MM.1S (cell line): ENCODE measurements around the gene LASP1.
"Not testable (repeated sequence)": the region's sequence is repeated elsewhere in the genome, so short reads cannot be mapped to it uniquely, and the experiment has no call there.

Experiments
- DNase-seq: peaks from one replicate; pipeline ENCODE4 v3.0.0-alpha.2; 2015
- H2AFZ ChIP-seq: fragments of 300-600 bp; sonication (generic); 2 replicates; pipeline ENCODE4 v1.6.0; 2016; ENCODE audit warnings: antibody characterized with exemption, low read length
- H3F3A ChIP-seq: fragments of 300-600 bp; sonication (generic); 2 replicates; pipeline ENCODE4 v1.6.1; 2016; ENCODE audit warnings: mild to moderate bottlenecking, antibody characterized with exemption, low read length, moderate library complexity, mixed read lengths; ENCODE audit not compliant: insufficient read depth
- H3K27ac ChIP-seq: fragments of 300-600 bp; sonication (generic); 2 replicates; pipeline ENCODE4 v1.5.1; 2016; ENCODE audit warnings: mild to moderate bottlenecking, low read length
- H3K27me3 ChIP-seq: fragments of 300-600 bp; sonication (generic); replicated peaks from 2 replicates; pipeline ENCODE4 v1.6.0; 2016; ENCODE audit warnings: low read length; ENCODE audit not compliant: insufficient read depth
- H3K36me3 ChIP-seq: fragments of 300-600 bp; sonication (generic); replicated peaks from 2 replicates; pipeline ENCODE4 v1.6.1; 2016; ENCODE audit warnings: mild to moderate bottlenecking, low read length, mixed read lengths; ENCODE audit not compliant: insufficient read depth
- H3K4me1 ChIP-seq: fragments of 300-600 bp; sonication (generic); 2 replicates; pipeline ENCODE4 v1.6.1; 2016; ENCODE audit warnings: low read length, mixed read lengths
- H3K4me2 ChIP-seq: fragments of 300-600 bp; sonication (generic); 2 replicates; pipeline ENCODE4 v1.6.0; 2016; ENCODE audit warnings: low read depth, low read length
- H3K4me3 ChIP-seq: fragments of 300-600 bp; sonication (generic); 2 replicates; pipeline ENCODE4 v1.5.1; 2016; ENCODE audit warnings: low read length, mixed read lengths
- H3K79me2 ChIP-seq: fragments of 300-600 bp; sonication (generic); 2 replicates; pipeline ENCODE4 v1.6.1; 2016; ENCODE audit warnings: mixed run types, low read length, mixed read lengths
- H3K9ac ChIP-seq: fragments of 300-600 bp; sonication (generic); 2 replicates; pipeline ENCODE4 v1.6.1; 2016; ENCODE audit warnings: low read length, mixed read lengths
- H3K9me2 ChIP-seq: fragments of 300-600 bp; sonication (generic); replicated peaks from 2 replicates; pipeline ENCODE4 v1.6.1; 2016; ENCODE audit warnings: mild to moderate bottlenecking, low read length, mixed read lengths; ENCODE audit not compliant: insufficient read depth
- H3K9me3 ChIP-seq: fragments of 300-600 bp; sonication (generic); replicated peaks from 2 replicates; pipeline ENCODE4 v1.6.1; 2016; ENCODE audit warnings: mild to moderate bottlenecking, low read length, mixed read lengths; ENCODE audit not compliant: insufficient read depth
- H4K20me1 ChIP-seq: fragments of 300-600 bp; sonication (generic); 2 replicates; pipeline ENCODE4 v1.6.1; 2016; ENCODE audit warnings: mild to moderate bottlenecking, low read length, moderate library complexity, mixed read lengths; ENCODE audit not compliant: insufficient read depth
- EZH2 ChIP-seq: fragments of 300-600 bp; sonication (generic); optimal IDR thresholded peaks from 2 replicates; pipeline ENCODE3; 2017; ENCODE audit warnings: low read depth, mild to moderate bottlenecking, antibody characterized with exemption, low read length, mixed read lengths
- EZH2phosphoT487 ChIP-seq: fragments of 300-600 bp; sonication (generic); IDR thresholded peaks from 2 replicates; pipeline ENCODE4 v1.6.1; 2018; ENCODE audit warnings: antibody characterized with exemption, low read length
- TF ChIP-seq, protein P1 (sequence below): fragments of 300-600 bp; sonication (generic); IDR thresholded peaks from 2 replicates; pipeline ENCODE4 v1.5.1; 2016; ENCODE audit warnings: antibody characterized with exemption, low read length, mixed read lengths

Gene LASP1

DNA sequence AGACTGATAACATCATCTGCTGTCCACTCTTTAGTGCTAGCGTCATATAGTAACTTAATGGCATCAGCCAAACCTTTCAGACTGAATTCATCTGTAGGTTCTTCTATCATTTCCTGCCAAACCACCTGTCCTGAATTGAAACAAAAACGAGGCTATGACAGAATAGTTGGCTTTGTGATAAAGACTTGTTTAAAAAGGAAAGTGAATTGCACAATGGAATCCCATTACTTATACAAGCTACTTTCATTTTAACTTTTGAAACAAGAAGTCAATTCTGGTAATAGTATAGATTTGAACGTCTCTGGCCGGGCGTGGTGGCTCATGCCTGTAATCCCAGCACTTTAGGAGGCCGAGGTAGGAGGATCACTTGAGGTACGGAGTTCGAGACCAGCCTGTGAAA is 73.7 kb downstream of the LASP1 start:
- Histone ChIP-seq H3K4me1 (peaks cover 4% of the 10 kb centered on the region; the same call in 1 of the 2 replicates), H4K20me1 (no peaks in the 10 kb centered on the region), H3K79me2 (no peaks in the 10 kb centered on the region), H3F3A (no peaks in the 10 kb centered on the region), H3K4me3 (no peak overlapping the region), H3K4me2 (peak overlapping the region; percentile 30; the same call in 1 of the 2 replicates), H3K27me3 (no peaks in the 10 kb centered on the region), H3K36me3 (no peaks in the 10 kb centered on the region), H3K9me3 (no peaks in the 10 kb centered on the region), H3K27ac (no peak overlapping the region), H3K9me2 (no peaks in the 10 kb centered on the region), H3K9ac (no peak overlapping the region), H2AFZ (no peak overlapping the region)
- TF ChIP-seq EZH2phosphoT487: no peak
- TF ChIP-seq, protein P1, sequence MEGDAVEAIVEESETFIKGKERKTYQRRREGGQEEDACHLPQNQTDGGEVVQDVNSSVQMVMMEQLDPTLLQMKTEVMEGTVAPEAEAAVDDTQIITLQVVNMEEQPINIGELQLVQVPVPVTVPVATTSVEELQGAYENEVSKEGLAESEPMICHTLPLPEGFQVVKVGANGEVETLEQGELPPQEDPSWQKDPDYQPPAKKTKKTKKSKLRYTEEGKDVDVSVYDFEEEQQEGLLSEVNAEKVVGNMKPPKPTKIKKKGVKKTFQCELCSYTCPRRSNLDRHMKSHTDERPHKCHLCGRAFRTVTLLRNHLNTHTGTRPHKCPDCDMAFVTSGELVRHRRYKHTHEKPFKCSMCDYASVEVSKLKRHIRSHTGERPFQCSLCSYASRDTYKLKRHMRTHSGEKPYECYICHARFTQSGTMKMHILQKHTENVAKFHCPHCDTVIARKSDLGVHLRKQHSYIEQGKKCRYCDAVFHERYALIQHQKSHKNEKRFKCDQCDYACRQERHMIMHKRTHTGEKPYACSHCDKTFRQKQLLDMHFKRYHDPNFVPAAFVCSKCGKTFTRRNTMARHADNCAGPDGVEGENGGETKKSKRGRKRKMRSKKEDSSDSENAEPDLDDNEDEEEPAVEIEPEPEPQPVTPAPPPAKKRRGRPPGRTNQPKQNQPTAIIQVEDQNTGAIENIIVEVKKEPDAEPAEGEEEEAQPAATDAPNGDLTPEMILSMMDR: no peak
- TF ChIP-seq EZH2: no peak
- DNase-seq: peak; percentile 63

DNA sequence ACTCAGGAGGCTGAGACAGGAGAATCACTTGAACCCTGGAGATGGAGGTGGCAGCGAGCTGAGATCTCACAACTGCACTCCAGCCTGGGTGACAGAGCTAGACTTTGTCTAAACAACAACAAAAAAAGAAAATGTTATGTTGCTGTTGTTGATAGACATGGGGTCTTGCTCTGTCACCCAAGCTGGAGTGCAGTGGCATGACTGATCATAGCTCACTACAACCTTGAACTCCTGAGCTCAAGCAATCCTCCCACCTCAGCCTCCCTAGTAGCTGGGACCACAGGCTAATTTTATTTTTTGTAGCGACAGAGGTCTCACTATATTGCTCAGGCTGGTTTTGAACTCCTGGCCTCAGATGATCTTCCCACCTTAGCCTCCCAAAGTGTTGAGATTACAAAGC is 77.3 kb downstream of the LASP1 start:
- Histone ChIP-seq H3K9me3 (no peaks in the 10 kb centered on the region), H3K4me3 (no peak overlapping the region), H2AFZ (no peak overlapping the region), H3K4me1 (peaks cover 4% of the 10 kb centered on the region; the same call in 1 of the 2 replicates), H3K9me2 (no peaks in the 10 kb centered on the region), H3K36me3 (no peaks in the 10 kb centered on the region), H3K4me2 (no peak overlapping the region), H3K79me2 (no peaks in the 10 kb centered on the region), H3F3A (no peaks in the 10 kb centered on the region), H3K9ac (no peak overlapping the region), H3K27me3 (no peaks in the 10 kb centered on the region), H4K20me1 (no peaks in the 10 kb centered on the region), H3K27ac (no peak overlapping the region)
- no peak for TF ChIP-seq EZH2phosphoT487
- TF ChIP-seq EZH2: no peak
- TF ChIP-seq, protein P1: no peak
- no peak for DNase-seq

DNA sequence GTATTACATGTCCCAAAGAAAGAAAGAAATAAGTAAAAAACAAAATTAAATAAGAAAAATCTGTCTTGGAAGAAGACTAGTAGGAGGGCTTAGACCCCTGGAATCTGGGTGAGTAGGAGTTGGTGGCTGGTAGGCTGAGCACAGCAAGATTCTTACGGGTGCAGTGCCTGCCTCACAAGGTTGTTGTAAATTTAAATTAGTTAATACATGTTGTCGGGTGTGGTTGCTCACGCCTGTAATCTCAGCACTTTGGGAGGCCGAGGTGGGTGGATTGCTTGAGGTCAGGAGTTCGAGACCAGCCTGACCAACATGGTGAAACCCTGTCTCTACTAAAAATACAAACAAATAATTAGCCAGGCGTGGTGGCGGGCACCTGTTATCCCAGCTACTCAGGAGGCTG is 83.9 kb downstream of the LASP1 start:
- H3K4me2 ChIP-seq, H3F3A ChIP-seq, H2AFZ ChIP-seq, H3K27ac ChIP-seq, H4K20me1 ChIP-seq, H3K27me3 ChIP-seq, H3K9me2 ChIP-seq, H3K79me2 ChIP-seq, H3K4me1 ChIP-seq, DNase-seq, H3K36me3 ChIP-seq, H3K9ac ChIP-seq, H3K4me3 ChIP-seq, H3K9me3 ChIP-seq: not testable (repeated sequence)

DNA sequence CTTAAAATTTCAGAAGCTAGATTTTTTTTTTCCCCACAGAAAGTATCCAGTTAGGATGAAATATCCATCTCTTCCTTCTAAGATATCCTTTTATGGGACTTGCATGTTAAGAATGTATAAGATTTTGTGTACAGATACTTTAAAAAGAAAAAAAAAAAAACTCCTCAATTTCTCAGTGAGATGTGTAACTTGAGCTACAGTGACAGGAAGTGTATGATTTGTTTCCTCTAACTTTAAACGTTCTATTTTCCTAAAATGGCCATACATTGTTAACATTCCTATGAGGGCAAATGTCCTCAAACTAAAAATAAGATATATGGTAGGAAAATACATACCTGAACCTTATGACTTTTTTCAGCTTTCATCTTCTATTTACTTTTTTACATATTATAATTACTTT is 88.5 kb downstream of the LASP1 start:
- H3K9ac ChIP-seq: no peak overlapping the region
- H3F3A ChIP-seq: no peaks in the 10 kb centered on the region
- H3K9me2 ChIP-seq: no peaks in the 10 kb centered on the region
- H3K79me2 ChIP-seq: no peaks in the 10 kb centered on the region
- H3K4me3 ChIP-seq: no peak overlapping the region
- TF ChIP-seq, protein P1: no peak
- TF ChIP-seq EZH2phosphoT487 (no peak), EZH2 (no peak)
- no peak overlapping the region for H3K4me2 ChIP-seq
- H3K27ac ChIP-seq: no peak overlapping the region
- no peak for DNase-seq
- H2AFZ ChIP-seq: no peak overlapping the region
- no peaks in the 10 kb centered on the region for H4K20me1 ChIP-seq
- H3K36me3 ChIP-seq: no peaks in the 10 kb centered on the region
- H3K9me3 ChIP-seq: no peaks in the 10 kb centered on the region
- 0 out of 2 replicates have a peak, but pooled peaks cover 3% of the 10 kb centered on the region for H3K4me1 ChIP-seq
- no peaks in the 10 kb centered on the region for H3K27me3 ChIP-seq
